BE2C (cell line): ENCODE results near the gene SAA4.
"Not testable (repeated sequence)": the region's sequence is repeated elsewhere in the genome, so short reads cannot be mapped to it uniquely, and the experiment has no call there.

ENCODE experiments used
- DNase-seq: peaks from one replicate; pipeline ENCODE4 v3.0.0-alpha.2; 2020
- H3K27me3 ChIP-seq: fragments of 250-450 bp; sonication (Bioruptor Pico); 2 replicates; pipeline ENCODE4 v1.5.1; 2020; ENCODE audit warnings: mild to moderate bottlenecking
- H3K36me3 ChIP-seq: fragments of 250-450 bp; sonication (Bioruptor Pico); 2 replicates; pipeline ENCODE4 v1.5.1; 2020; ENCODE audit warnings: mild to moderate bottlenecking
- H3K4me1 ChIP-seq: fragments of 250-450 bp; sonication (Bioruptor Pico); 2 replicates; pipeline ENCODE4 v1.5.1; 2020
- H3K4me3 ChIP-seq: 2 replicates; pipeline ENCODE4 v1.5.1; 2011; ENCODE audit warnings: low read depth, low read length
- H3K9me3 ChIP-seq: fragments of 250-450 bp; sonication (Bioruptor Pico); 2 replicates; pipeline ENCODE4 v1.5.1; 2020
- CTCF ChIP-seq: IDR thresholded peaks from 2 replicates; pipeline ENCODE4 v1.5.1; 2012; ENCODE audit warnings: mild to moderate bottlenecking, low read depth, low read length

The SAA4 gene

GRCh38 chr11:18253233-18253632 is 16.6 kb upstream of the SAA4 start:
- Histone ChIP-seq H3K27me3 (no peaks in the 10 kb centered on the region), H3K36me3 (no peaks in the 10 kb centered on the region), H3K9me3 (no peaks in the 10 kb centered on the region), H3K4me1 (no peaks in the 10 kb centered on the region), H3K4me3 (no peak overlapping the region)
- DNase-seq: no peak
- TF ChIP-seq CTCF: no peak

- Histone ChIP-seq H3K36me3 (no peaks in the 10 kb centered on the region), H3K4me1 (no peaks in the 10 kb centered on the region), H3K4me3 (no peak within 1 kb of the TSS), H3K9me3 (no peaks in the 10 kb centered on the region), H3K27me3 (no peaks in the 10 kb centered on the region)
- DNase-seq: no peak
- no peak for TF ChIP-seq CTCF
Observed at GRCh38 chr11:18248561-18248960, 12.0 kb upstream of the SAA4 start, which contains the start of gene SAA2. Gene SAA2 (minus strand): TSS chr11:18248668. CDS start chr11:18248011, 657 bp downstream.

DNA sequence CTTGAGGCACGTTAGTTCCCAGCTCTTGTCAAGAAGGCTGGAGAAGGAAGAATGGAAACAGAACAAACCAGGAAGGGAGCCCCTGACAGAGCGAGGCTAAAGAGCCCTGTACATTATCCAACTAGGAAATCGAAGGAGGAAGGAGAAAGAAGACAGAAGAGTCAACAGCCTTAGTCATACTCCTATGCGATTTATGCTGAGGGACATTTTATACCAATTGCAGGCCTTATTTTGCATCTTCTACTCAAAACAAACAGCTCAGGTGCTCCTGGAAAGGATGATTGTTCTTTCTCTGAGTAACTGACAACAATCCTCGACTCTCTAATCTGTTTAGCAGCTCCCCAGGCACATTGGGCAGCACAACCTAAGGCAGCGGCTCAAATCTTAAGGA is 10.6 kb upstream of the SAA4 start:
- H3K4me3 ChIP-seq, H3K4me1 ChIP-seq, H3K36me3 ChIP-seq, DNase-seq, H3K9me3 ChIP-seq, H3K27me3 ChIP-seq: not testable (repeated sequence)

- not testable (repeated sequence) for DNase-seq, H3K4me3 ChIP-seq, H3K9me3 ChIP-seq, H3K27me3 ChIP-seq, H3K36me3 ChIP-seq, H3K4me1 ChIP-seq
Observed at GRCh38 chr11:18246379-18247190, 10.0 kb upstream of the SAA4 start.

GRCh38 chr11:18245396-18245795 is 8.8 kb upstream of the SAA4 start:
- Histone ChIP-seq H3K4me3 (no peak overlapping the region), H3K27me3 (no peaks in the 10 kb centered on the region), H3K36me3 (no peaks in the 10 kb centered on the region), H3K9me3 (no peaks in the 10 kb centered on the region), H3K4me1 (no peaks in the 10 kb centered on the region)
- no peak for TF ChIP-seq CTCF
- DNase-seq: no peak

GRCh38 chr11:18243783-18244362 is 7.3 kb upstream of the SAA4 start:
- H3K9me3 ChIP-seq: no peaks in the 10 kb centered on the region
- H3K36me3 ChIP-seq: no peaks in the 10 kb centered on the region
- DNase-seq: peak; percentile 52
- no peaks in the 10 kb centered on the region for H3K27me3 ChIP-seq
- no peak overlapping the region for H3K4me3 ChIP-seq
- H3K4me1 ChIP-seq: no peaks in the 10 kb centered on the region
- TF ChIP-seq CTCF: peak; percentile 66

GRCh38 chr11:18239655-18240054 is 3.1 kb upstream of the SAA4 start:
- DNase-seq: no peak

More at GRCh38 chr11:18239655-18240054, 3.1 kb upstream of the SAA4 start:
- Histone ChIP-seq H3K9me3 (no peaks in the 10 kb centered on the region), H3K27me3 (peaks cover 7% of the 10 kb centered on the region; the same call in 1 of the 2 replicates), H3K4me1 (no peaks in the 10 kb centered on the region), H3K36me3 (no peaks in the 10 kb centered on the region), H3K4me3 (no peak overlapping the region)
- TF ChIP-seq CTCF: no peak
